GM12878 (cell line): ENCODE data around the gene TEDC1.

Experiments used
- ASH2L ChIP-seq: fragments of 300-600, 200-600 bp; sonication (generic); IDR thresholded peaks from 2 replicates; pipeline ENCODE4 v1.6.1; 2017; ENCODE audit warnings: low read depth, mild to moderate bottlenecking, borderline replicate concordance
- DPF2 ChIP-seq: fragments of 450-650 bp; IDR thresholded peaks from 2 replicates; pipeline ENCODE4 v1.6.1; 2017; ENCODE audit warnings: mild to moderate bottlenecking
- ESRRA ChIP-seq: IDR thresholded peaks from 2 replicates; pipeline ENCODE4 v1.6.1; 2012; ENCODE audit warnings: mild to moderate bottlenecking, low read length, improper control_type of control experiment
- EZH2 ChIP-seq: IDR thresholded peaks from 2 replicates; pipeline ENCODE4 v1.6.1; 2012; ENCODE audit warnings: low read depth, mild to moderate bottlenecking, control low read depth, inconsistent platforms, low read length, borderline replicate concordance; ENCODE audit not compliant: control insufficient read depth
- MYB ChIP-seq: fragments of 150-350 bp; IDR thresholded peaks from 2 replicates; pipeline ENCODE4 v1.6.1; 2014; ENCODE audit warnings: mild to moderate bottlenecking, low read depth, low read length, borderline replicate concordance
- POLR2A ChIP-seq: IDR thresholded peaks from 2 replicates; pipeline ENCODE4 v1.6.1; 2011; ENCODE audit warnings: low read depth, mild to moderate bottlenecking, low read length
- POLR2AphosphoS2 ChIP-seq: IDR thresholded peaks from 2 replicates; pipeline ENCODE4 v1.6.1; 2011; ENCODE audit warnings: low read depth, mild to moderate bottlenecking, low read length, improper control_type of control experiment, moderate library complexity
- SMC3 ChIP-seq: IDR thresholded peaks from 2 replicates; pipeline ENCODE4 v1.6.1; 2011; ENCODE audit warnings: low read length, improper control_type of control experiment, borderline replicate concordance
- TF ChIP-seq, protein P1 (sequence below): IDR thresholded peaks from 2 replicates; pipeline ENCODE4 v1.6.1; 2012; ENCODE audit warnings: low read depth, low read length, improper control_type of control experiment
- TF ChIP-seq, protein P2 (sequence below): fragments of 450-650 bp; IDR thresholded peaks from 2 replicates; pipeline ENCODE4 v1.6.1; 2018; ENCODE audit warnings: mild to moderate bottlenecking, low read depth, moderate library complexity; ENCODE audit not compliant: partially characterized antibody
- TF ChIP-seq, protein P3 (sequence below), 3 experiments: IDR thresholded peaks in 2 of 3; conservative IDR thresholded peaks in 1 of 3; 2 replicates each; pipeline ENCODE4 v1.5.1; 2011; ENCODE audit warnings: low read depth in 3 of 3, low read length in 3 of 3, mild to moderate bottlenecking in 3 of 3, control low read depth in 2 of 3, moderate library complexity in 2 of 3, inconsistent platforms in 1 of 3, mixed read lengths in 1 of 3; ENCODE audit not compliant: control insufficient read depth in 2 of 3, insufficient read depth in 1 of 3; ENCODE audit errors: extremely low read depth in 1 of 3

DNA sequence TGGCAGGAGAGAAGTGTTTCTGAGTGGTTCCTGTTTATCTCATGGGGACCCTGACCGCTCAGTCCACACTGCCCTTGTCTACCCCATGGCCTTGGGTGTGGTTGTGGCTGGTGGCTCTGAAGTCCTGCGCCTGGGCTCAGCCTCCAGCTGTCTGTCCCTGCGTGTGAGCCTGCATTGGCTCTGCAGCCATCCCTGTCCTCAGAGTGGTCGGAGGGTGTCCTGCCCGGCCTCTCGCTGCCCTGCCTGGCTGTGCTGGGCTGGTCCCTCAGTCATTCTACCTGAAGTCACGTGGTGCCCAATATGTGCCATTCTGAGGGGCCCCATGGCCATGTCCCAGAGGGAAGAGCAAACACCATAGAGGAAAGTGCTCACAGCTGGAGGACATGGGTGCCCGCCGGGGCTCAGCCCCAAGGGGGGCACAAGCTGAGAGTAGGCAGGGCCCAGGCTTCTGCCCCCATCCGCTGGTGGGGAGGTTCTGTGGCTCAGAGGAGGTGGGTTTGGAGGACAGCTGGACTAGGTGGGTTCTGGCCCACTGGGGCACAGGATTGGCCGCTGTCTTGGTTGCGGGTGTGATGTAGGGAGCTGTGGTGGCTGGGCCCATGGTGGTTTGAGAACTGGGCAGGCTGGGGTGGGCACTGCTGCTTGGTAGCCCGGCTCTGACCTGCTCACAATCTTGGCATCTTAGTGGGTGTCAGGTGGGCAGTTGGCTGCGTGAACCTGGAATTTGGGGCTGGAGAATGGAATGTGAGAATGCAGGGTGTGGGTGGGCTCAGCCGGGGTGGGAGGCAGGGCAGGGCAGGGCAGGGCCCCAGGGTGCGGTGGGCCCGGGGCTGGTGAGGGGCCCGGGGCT lies 11.6 kb downstream of the TEDC1 start:
- TF ChIP-seq ASH2L, result no peak
- TF ChIP-seq, protein P1, sequence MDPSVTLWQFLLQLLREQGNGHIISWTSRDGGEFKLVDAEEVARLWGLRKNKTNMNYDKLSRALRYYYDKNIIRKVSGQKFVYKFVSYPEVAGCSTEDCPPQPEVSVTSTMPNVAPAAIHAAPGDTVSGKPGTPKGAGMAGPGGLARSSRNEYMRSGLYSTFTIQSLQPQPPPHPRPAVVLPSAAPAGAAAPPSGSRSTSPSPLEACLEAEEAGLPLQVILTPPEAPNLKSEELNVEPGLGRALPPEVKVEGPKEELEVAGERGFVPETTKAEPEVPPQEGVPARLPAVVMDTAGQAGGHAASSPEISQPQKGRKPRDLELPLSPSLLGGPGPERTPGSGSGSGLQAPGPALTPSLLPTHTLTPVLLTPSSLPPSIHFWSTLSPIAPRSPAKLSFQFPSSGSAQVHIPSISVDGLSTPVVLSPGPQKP, result no peak
- TF ChIP-seq DPF2, result no peak
- TF ChIP-seq ESRRA, result no peak
- TF ChIP-seq, protein P2, sequence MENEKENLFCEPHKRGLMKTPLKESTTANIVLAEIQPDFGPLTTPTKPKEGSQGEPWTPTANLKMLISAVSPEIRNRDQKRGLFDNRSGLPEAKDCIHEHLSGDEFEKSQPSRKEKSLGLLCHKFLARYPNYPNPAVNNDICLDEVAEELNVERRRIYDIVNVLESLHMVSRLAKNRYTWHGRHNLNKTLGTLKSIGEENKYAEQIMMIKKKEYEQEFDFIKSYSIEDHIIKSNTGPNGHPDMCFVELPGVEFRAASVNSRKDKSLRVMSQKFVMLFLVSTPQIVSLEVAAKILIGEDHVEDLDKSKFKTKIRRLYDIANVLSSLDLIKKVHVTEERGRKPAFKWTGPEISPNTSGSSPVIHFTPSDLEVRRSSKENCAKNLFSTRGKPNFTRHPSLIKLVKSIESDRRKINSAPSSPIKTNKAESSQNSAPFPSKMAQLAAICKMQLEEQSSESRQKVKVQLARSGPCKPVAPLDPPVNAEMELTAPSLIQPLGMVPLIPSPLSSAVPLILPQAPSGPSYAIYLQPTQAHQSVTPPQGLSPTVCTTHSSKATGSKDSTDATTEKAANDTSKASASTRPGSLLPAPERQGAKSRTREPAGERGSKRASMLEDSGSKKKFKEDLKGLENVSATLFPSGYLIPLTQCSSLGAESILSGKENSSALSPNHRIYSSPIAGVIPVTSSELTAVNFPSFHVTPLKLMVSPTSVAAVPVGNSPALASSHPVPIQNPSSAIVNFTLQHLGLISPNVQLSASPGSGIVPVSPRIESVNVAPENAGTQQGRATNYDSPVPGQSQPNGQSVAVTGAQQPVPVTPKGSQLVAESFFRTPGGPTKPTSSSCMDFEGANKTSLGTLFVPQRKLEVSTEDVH, result no peak
- TF ChIP-seq, protein P3, sequence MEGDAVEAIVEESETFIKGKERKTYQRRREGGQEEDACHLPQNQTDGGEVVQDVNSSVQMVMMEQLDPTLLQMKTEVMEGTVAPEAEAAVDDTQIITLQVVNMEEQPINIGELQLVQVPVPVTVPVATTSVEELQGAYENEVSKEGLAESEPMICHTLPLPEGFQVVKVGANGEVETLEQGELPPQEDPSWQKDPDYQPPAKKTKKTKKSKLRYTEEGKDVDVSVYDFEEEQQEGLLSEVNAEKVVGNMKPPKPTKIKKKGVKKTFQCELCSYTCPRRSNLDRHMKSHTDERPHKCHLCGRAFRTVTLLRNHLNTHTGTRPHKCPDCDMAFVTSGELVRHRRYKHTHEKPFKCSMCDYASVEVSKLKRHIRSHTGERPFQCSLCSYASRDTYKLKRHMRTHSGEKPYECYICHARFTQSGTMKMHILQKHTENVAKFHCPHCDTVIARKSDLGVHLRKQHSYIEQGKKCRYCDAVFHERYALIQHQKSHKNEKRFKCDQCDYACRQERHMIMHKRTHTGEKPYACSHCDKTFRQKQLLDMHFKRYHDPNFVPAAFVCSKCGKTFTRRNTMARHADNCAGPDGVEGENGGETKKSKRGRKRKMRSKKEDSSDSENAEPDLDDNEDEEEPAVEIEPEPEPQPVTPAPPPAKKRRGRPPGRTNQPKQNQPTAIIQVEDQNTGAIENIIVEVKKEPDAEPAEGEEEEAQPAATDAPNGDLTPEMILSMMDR (IDR thresholded peaks at IDR 0.05 in 2 of 3, conservative IDR thresholded peaks at IDR 0.05 in 1 of 3; ENCODE audit: control insufficient read depth in 2 of 3, extremely low read depth in 1 of 3, insufficient read depth in 1 of 3, low read depth in 3 of 3, low read length in 3 of 3), result no peak
- TF ChIP-seq SMC3, result no peak
- no peak for TF ChIP-seq POLR2A
- TF ChIP-seq POLR2AphosphoS2, result no peak
- no peak for TF ChIP-seq MYB
- no peak for TF ChIP-seq EZH2
